PC-9 (cell line): Measurements from ENCODE around the gene PSD2. TPM values are rescaled to one million over a fixed set of nuclear protein-coding genes. Genes with fewer than 3 reads are reported as not detected.

Experiments
- BruUV-seq: library from RNA; stranded (reverse); fragments of 400-500 nt; replicated peaks from 2 replicates; lab custom pipeline; 2021; lab: Mats Ljungman, UMichigan
- CTCF ChIA-PET: fragments of 300-600 bp; sonication (Branson Sonifier 250); formaldehyde crosslinking; loops from one replicate; lab custom pipeline; 2022; ENCODE audit warnings: antibody characterized with exemption; lab: Charles Lee
- POLR2A ChIA-PET: fragments of 300-600 bp; sonication (Branson Sonifier 250); formaldehyde crosslinking; loops from one replicate; lab custom pipeline; 2022; ENCODE audit warnings: antibody characterized with exemption; ENCODE audit not compliant: unreplicated experiment; lab: Charles Lee
- DNase-seq, 2 experiments: peaks; one replicate each; pipeline versions ENCODE4 v3.0.0 to v3.0.0-alpha.2; 2015 to 2022; ENCODE audit warnings: mixed read lengths in 1 of 2
- H2AFZ ChIP-seq: fragments of 200-600 bp; sonication (generic); 2 replicates; pipeline ENCODE4 v1.8.1; 2017; ENCODE audit warnings: antibody characterized with exemption
- H3F3A ChIP-seq: fragments of 200-600 bp; sonication (generic); 2 replicates; pipeline ENCODE4 v1.8.1; 2017; ENCODE audit warnings: antibody characterized with exemption, mild to moderate bottlenecking, low read depth; ENCODE audit not compliant: insufficient read depth
- H3K27ac ChIP-seq: fragments of 200-600 bp; sonication (generic); 2 replicates; pipeline ENCODE4 v1.6.1; 2016; ENCODE audit warnings: mixed run types
- H3K27me3 ChIP-seq: fragments of 200-600 bp; sonication (generic); 2 replicates; pipeline ENCODE4 v1.6.1; 2016; ENCODE audit warnings: low read depth, mixed run types; ENCODE audit not compliant: insufficient read depth
- H3K36me3 ChIP-seq: fragments of 200-600 bp; sonication (generic); 2 replicates; pipeline ENCODE4 v1.6.1; 2016; ENCODE audit warnings: low read depth, mixed run types
- H3K4me1 ChIP-seq: fragments of 200-600 bp; sonication (generic); replicated peaks from 2 replicates; pipeline ENCODE4 v1.6.1; 2016; ENCODE audit warnings: mixed run types; ENCODE audit not compliant: insufficient read depth
- H3K4me2 ChIP-seq: fragments of 200-600 bp; sonication (generic); 2 replicates; pipeline ENCODE4 v1.6.1; 2017; ENCODE audit warnings: mixed run types
- H3K4me3 ChIP-seq: fragments of 200-600 bp; sonication (generic); 2 replicates; pipeline ENCODE4 v1.6.1; 2016; ENCODE audit warnings: mixed run types
- H3K79me2 ChIP-seq: fragments of 200-600 bp; sonication (generic); 2 replicates; pipeline ENCODE4 v1.6.1; 2017; ENCODE audit warnings: low read depth, mixed run types
- H3K9me2 ChIP-seq: fragments of 200-600 bp; sonication (generic); 2 replicates; pipeline ENCODE4 v1.8.1; 2017; ENCODE audit warnings: mild to moderate bottlenecking; ENCODE audit not compliant: insufficient read depth
- H3K9me3 ChIP-seq: fragments of 200-600 bp; sonication (generic); 2 replicates; pipeline ENCODE4 v1.8.1; 2016; ENCODE audit warnings: low read depth; ENCODE audit not compliant: insufficient read depth
- H4K20me1 ChIP-seq: fragments of 200-600 bp; sonication (generic); 2 replicates; pipeline ENCODE4 v1.8.1; 2017; ENCODE audit not compliant: insufficient read depth
- EZH2 ChIP-seq: fragments of 200-600 bp; sonication (generic); IDR thresholded peaks from 2 replicates; pipeline ENCODE4 v1.8.0; 2017; ENCODE audit warnings: antibody characterized with exemption, low read depth
- intact Hi-C: fragments of 100-400 bp; cut with micrococcal nuclease; formaldehyde crosslinking; loops from one replicate; pipeline ENCODE4 v1.10.0; 2022; ENCODE audit not compliant: unreplicated experiment
- total RNA-seq: library from RNA; stranded (reverse); gene quantifications from 2 replicates; pipeline ENCODE4 v1.2.3, GENCODE V29; 2021
- TF ChIP-seq, protein P1 (sequence below): fragments of 200-600 bp; sonication (generic); conservative IDR thresholded peaks from 2 replicates; pipeline ENCODE4 v1.6.1; 2017; ENCODE audit warnings: mixed run types, antibody characterized with exemption, mild to moderate bottlenecking, moderate library complexity

PSD2 gene
- total RNA-seq, 1 experiment from 2014 or later = 0.07 TPM

DNA sequence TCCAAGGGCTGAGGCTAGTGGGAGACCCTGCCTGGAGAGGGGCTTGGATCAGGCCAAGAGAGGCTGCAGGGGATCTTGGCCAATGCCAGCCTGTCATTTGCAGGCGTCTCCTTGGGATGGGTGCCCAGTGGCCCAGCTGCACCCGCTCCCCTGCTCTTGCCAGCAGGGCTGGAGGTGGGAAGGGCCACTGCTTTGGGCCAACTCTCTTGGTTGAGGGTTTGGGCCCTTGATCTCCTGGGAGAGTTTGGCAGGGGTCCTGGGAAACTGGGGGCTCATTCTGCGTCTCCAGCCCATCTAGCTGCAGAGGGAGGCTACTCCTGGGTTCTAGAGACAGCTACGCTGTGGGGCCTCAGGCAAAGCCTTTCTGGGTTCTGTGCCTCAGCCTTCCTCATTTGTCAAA is 10.5 kb downstream of the PSD2 start:
- H3K36me3 ChIP-seq = no peaks in the 10 kb centered on the region
- no peak overlapping the region for H3K4me3 ChIP-seq
- H3K9me2 ChIP-seq = no peaks in the 10 kb centered on the region
- H3K4me2 ChIP-seq = no peak overlapping the region
- ChIA-PET CTCF (no interaction called here), POLR2A (no interaction called here)
- peaks cover 72% of the 10 kb centered on the region for H3K27me3 ChIP-seq
- intact Hi-C loops = no loop called here
- no peaks in the 10 kb centered on the region for H3K4me1 ChIP-seq
- H3F3A ChIP-seq = no peaks in the 10 kb centered on the region
- no peak for TF ChIP-seq EZH2
- TF ChIP-seq, protein P1, sequence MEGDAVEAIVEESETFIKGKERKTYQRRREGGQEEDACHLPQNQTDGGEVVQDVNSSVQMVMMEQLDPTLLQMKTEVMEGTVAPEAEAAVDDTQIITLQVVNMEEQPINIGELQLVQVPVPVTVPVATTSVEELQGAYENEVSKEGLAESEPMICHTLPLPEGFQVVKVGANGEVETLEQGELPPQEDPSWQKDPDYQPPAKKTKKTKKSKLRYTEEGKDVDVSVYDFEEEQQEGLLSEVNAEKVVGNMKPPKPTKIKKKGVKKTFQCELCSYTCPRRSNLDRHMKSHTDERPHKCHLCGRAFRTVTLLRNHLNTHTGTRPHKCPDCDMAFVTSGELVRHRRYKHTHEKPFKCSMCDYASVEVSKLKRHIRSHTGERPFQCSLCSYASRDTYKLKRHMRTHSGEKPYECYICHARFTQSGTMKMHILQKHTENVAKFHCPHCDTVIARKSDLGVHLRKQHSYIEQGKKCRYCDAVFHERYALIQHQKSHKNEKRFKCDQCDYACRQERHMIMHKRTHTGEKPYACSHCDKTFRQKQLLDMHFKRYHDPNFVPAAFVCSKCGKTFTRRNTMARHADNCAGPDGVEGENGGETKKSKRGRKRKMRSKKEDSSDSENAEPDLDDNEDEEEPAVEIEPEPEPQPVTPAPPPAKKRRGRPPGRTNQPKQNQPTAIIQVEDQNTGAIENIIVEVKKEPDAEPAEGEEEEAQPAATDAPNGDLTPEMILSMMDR = no peak
- BruUV-seq = no TSS peak
- H3K27ac ChIP-seq = no peak overlapping the region
- no peak for DNase-seq
- H4K20me1 ChIP-seq = no peaks in the 10 kb centered on the region
- H2AFZ ChIP-seq = no peak overlapping the region
- no peaks in the 10 kb centered on the region for H3K9me3 ChIP-seq
- H3K79me2 ChIP-seq = no peaks in the 10 kb centered on the region

DNA sequence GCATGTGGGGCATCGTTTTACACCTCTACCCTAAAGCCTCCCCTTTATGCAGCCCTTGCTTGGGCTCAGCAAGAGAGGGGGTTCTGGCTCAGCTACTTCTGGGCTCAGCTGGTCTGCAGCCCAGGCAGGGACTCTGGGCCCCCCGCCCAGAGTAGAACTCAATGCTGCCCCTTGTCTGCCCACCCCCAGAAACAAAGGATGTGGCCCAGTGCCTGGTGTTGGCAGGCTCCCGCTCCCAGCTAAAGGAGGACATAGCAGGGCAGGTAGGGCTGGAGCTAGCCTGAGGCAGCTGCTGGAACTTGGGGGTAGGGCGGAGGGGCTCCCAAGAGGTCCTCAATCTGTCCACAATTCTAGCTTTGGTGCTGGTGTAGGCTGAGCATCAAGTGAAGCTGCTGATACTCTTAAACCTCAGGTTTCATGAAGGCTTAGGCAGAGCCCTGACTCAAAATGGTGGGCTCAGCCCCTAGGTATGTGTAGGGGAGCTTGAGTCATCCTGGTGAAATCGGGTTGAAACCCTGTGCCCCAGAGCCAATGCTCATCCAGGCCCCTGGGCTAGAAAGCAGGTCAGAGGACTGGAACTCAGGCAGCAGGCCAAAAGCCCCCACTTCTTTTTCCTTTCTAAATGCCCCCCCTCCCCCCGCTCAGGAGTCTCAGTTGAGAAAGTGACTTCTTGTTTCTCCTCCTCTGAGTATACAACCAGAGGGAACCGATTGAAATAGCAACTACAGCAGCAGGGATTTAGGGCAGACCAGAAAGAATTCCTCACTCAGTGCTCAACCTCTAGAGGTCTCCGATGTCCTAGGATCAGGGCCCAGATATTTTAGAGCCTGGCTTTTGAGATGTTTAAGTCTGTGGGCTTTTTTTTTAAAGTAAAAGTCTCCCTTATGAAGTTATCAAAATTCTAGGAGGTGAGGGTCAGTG is 11.4 kb downstream of the PSD2 start:
- Histone ChIP-seq H4K20me1 (no peaks in the 10 kb centered on the region), H3K9me2 (no peaks in the 10 kb centered on the region), H3K79me2 (no peaks in the 10 kb centered on the region), H3K4me1 (no peaks in the 10 kb centered on the region), H2AFZ (no peak overlapping the region), H3K4me2 (no peak overlapping the region), H3K27ac (no peak overlapping the region), H3F3A (no peaks in the 10 kb centered on the region), H3K36me3 (no peaks in the 10 kb centered on the region), H3K4me3 (no peak overlapping the region), H3K9me3 (no peaks in the 10 kb centered on the region), H3K27me3 (peaks cover 72% of the 10 kb centered on the region)
- no peak for TF ChIP-seq EZH2
- TF ChIP-seq, protein P1 = no peak
- ChIA-PET CTCF (no interaction called here), POLR2A (no interaction called here)
- intact Hi-C loops = no loop called here
- DNase-seq = no peak
- BruUV-seq = no TSS peak

DNA sequence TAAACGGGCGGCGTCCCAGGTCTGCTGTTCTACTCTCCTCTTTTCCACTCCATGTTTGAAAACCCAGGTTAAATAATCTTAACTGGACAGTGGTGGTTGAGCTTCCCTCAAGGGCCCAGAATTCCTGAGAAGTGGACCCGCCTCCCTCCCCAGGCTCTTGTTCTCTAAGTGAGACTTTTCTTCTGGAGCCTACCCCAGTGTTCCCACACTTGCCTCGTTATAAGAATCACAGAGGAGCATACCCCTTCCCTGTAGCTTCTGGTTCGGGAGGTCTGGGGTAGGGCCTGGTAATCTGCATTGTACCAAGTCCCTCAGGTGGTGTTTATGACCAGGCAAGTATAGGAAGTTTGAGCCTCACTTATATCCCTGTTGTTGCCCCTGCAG is 12.0 kb downstream of the PSD2 start:
- Histone ChIP-seq H3K4me3 (no peak overlapping the region), H3K4me2 (no peak overlapping the region), H4K20me1 (no peaks in the 10 kb centered on the region), H3F3A (no peaks in the 10 kb centered on the region), H3K27ac (no peak overlapping the region), H3K9me3 (no peaks in the 10 kb centered on the region), H3K4me1 (no peaks in the 10 kb centered on the region), H2AFZ (no peak overlapping the region), H3K9me2 (no peaks in the 10 kb centered on the region), H3K36me3 (no peaks in the 10 kb centered on the region), H3K79me2 (no peaks in the 10 kb centered on the region), H3K27me3 (peaks cover 72% of the 10 kb centered on the region)
- CTCF ChIA-PET = no interaction called here
- POLR2A ChIA-PET = no interaction called here
- DNase-seq = no peak
- intact Hi-C loops = no loop called here
- no TSS peak for BruUV-seq
- TF ChIP-seq, protein P1 = no peak
- TF ChIP-seq EZH2 = no peak
